Glomerular visceral epithelial cell (primary cell): Measurements from ENCODE around the gene GABRB1.
A peak's percentile ranks its signal among the peaks of the same experiment; 100 is the strongest.

Experiments
- DNase-seq: peaks from one replicate; pipeline ENCODE4 v3.0.0-alpha.2; 2016; ENCODE audit errors: extremely low spot score

The GABRB1 gene

GRCh38 chr4:47110546-47111132 lies 79.3 kb downstream of the GABRB1 start:
- DNase-seq: no peak

- no peak for DNase-seq
Observed at GRCh38 chr4:47118192-47118929, 87.0 kb downstream of the GABRB1 start.

DNA sequence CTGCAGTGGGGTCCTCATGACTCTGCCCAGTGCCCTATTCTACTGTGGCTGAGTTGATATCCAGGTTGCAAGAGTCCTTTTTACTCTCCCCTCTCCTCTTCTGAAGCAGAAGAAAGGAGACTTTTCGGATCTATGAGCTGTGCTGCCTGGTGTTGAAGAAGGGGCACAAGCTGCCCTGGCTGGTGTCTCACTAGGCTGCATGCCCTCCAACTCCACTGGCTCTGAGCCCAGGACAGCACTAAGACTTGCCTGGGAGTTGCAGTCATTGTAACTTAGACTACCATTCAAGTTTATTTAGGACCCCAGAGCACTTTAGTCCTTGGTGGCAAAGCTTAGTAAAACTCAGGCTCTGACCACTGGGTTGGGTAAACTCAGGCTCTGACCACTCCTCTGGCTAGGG lies 89.4 kb downstream of the GABRB1 start:
- DNase-seq: no peak

- peak; percentile 81 for DNase-seq
Observed at GRCh38 chr4:47122592-47123291, 91.4 kb downstream of the GABRB1 start.

DNA sequence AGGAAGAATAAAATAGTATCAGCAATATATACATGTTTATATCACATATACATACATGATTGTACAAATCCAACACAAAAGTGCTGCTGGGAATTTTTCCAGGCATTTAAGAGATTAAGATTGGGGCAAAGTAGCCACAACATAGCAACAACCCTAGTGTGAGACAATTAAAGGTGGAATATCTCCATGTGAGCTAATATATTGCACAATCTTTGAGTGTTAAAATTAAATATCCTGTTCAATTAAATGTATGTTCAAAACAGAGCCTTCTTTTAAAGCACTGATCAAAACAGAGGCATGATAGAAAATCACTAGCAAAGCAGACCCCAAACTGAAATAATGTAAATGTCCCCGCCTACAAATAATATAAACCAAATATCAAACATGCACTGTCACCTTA lies 97.6 kb downstream of the GABRB1 start:
- DNase-seq: no peak

DNA sequence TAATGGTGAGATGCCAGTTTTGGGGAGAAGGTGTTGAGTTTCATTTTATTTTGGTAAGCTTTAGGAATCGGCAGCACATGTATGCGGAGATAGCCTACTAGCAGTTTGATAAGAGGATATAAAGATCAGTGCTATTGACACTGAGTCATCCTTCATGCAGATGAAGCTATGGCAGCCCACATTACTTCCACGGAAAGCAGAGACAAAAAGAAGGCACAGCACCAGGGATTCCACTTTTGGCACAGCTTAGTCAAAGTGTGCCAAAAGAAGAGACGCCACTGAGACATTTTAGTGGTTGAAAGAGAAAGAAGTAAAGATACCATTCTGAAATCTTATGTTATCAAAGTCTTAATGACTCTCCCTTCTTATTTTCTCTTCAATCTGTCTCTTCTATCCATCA lies 103.8 kb downstream of the GABRB1 start:
- no peak for DNase-seq

- DNase-seq: no peak
Observed at GRCh38 chr4:47143261-47143660, 111.9 kb downstream of the GABRB1 start.

DNA sequence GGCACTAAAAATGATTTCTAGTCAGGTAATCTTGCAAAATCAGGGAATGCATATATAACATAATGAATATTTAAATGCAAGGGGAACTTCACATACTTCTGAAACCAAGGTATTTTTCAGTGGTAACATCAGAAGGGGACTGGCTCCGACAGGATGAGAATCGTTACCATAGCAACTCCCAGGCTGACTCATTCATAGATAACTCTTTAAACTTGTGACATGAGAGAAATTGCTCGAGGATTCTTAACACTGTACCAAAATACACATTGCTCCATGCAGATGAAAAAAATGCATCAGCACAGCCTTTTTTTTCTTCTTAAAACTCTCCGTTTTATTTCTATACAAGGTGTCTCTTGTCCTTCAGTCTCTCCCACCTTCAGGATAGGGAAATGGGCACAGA lies 114.3 kb downstream of the GABRB1 start:
- DNase-seq: peak; percentile 61

DNA sequence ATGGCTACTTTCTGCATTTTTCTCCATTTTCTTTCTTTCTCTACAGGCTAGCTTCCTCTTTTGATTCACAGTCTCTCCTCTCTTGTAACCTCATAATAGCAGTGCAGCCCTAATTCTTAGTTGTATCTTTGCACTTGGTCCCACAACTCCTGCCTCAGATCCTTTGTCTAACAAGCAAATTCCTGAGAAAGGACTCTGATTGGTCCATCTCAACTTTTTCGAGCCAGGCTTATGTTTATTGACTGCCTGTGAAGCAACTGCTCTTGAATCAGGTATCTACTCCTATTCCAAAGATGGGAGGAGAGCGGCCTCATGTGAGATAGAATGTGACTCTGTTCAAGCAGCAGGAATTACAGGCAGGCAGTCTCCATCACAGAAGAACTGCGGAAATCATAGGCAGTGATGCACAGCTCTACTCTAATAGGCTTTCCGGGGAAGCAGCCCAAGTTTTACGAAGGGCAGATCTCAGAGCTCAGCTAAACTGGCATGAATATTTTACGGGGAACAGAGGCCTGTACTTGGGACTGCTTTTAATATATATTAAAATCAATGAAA lies 123.5 kb downstream of the GABRB1 start:
- DNase-seq: no peak

DNA sequence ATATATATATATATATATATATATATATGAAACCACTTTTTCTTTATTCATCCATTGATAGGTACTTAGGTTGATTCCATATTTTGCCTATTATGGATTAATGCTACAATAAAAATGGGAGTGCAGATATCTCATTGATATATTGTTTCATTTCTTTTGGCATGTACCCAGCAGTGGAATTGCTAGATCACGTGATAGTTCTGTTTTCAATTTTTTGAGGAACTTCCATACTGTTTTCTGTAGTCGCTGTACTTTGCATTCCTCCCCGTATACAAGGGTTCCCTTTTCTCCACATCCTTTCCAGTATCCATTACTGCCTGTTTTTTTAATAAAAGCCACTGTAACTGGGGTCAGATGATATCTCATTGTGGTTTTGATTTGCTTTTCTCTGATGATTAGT lies 124.6 kb downstream of the GABRB1 start:
- DNase-seq: no peak

- DNase-seq: no peak
Observed at GRCh38 chr4:47160095-47160494, 128.7 kb downstream of the GABRB1 start.

DNA sequence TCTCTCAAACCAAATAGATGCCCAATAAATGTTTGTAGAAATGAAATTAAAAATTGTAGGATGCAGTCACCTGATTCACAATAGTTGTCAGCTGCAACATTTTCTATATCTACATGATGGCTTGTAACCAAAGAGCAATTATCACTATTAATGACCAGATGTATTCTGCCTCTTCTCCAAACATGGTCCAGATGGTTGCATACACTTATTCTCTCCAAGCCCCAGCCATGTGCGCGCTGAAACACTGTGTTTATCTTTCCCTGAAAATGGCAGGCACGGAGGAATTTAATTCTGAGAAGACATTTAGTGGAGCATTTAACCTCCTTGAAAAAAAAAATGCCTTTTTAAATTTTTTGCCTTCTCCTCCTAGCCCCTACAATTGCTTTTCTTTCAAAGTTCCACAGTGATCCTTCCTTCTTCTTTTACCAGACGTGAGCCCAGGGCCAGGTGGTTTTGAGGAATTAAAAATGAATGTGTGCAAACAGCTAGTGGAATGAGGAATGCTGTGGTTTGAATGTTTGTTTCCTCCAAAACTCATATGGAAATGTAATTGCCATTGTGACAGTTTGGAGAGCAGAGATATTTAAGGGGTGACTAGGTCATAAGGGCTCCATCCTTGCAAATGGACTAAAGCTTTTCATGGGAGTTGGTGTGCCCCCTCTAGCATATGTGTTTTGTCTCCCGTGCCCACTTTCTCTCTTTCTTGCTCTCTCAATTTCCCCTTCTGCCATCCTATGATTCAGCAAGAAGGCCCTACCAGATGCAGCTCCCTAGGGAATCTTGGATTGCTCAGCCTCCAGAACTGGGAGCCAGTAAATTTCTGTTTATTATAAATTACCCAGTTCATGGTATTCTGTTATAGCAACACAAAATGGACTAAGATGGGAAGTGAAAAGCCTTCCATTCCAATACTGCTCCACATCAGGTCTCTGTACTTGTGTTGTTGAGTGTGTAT lies 136.0 kb downstream of the GABRB1 start:
- no peak for DNase-seq

DNA sequence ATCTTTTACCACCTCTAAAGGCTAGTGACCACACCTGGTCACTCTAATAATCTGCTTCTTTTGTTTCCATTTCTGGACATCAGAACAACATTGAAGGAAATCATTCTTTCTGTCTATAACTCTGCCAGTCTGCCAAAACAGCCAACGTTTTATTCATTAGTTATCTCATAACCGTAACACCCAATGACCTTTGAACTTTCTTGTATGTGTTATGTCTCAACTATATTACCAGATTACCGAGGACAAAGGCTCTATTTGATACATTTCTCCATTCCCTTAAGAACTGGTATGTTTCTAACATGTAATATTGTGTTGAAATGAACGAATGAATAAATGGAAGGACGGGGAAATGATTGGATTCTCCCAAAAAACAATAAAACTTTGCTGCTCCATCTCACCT lies 152.7 kb downstream of the GABRB1 start:
- no peak for DNase-seq

DNA sequence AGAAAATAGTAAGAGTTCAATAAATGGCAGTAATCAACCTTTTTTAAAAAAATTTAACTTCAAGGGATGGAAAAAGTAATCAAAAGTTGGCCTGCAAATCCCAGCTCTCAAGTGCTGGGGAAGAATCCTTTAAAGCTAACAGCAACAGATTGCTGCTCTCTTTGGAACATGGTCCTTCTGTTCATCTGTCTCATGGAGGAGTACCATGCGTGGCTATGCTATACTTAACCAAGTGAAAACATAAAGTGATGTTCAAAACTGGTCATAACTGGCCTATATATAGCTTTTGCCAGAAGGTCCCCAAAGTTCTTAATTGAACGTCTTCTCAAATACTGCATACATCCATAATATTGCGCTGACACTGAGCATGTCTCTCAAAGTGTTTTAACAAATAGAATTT lies 154.4 kb downstream of the GABRB1 start:
- DNase-seq: no peak

DNA sequence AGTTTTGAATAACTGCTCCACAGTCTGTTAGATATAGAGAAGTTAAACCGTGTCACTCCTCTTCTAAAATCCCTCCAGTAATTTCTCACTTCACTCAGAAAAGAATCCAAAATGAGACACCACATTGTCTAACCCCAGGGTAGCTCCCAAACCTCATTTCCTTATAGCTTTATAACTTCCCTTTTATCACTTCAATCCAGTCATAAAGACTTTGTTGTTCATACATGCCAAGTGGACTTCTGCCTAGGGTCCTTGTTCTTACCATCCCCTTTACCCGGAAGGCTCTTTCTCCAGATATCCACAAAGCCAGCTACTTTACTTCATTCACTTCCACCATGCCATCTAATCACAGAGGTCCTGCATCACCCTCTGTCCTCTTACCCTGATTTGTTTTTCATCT lies 156.2 kb downstream of the GABRB1 start:
- DNase-seq: no peak

- no peak for DNase-seq
Observed at GRCh38 chr4:47193179-47193578, 161.8 kb downstream of the GABRB1 start.

DNA sequence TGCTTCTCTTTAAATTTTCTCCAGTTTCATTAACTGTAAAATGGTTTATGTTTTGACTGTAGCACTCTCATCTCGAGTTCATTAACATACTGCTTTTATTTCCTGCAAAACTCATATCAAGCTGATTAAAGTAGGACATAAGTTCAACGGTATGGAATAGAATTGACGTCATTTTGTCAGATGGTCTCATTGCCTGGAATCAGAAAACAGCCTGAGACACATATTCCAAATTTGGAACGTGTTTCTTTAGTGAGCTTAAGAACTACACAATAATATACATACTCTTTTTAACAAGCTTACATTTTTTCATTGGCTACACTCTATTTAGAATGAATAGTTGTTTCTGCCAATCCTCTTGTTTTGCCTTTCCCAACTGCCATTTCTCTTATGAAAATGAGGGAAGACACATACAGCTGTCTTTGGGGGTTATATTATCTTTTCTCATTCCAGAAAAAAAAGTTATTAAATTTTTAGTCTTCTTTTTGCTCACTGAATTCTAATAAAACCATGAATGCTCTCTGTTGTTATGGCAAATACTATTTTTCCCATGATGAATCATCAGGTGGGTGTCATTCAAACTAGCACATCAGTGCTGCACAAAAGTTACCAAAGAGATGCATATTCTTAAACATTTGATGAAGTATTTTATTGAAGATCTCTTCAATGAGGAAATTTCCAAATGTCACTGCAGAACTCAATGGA lies 162.8 kb downstream of the GABRB1 start:
- no peak for DNase-seq

DNA sequence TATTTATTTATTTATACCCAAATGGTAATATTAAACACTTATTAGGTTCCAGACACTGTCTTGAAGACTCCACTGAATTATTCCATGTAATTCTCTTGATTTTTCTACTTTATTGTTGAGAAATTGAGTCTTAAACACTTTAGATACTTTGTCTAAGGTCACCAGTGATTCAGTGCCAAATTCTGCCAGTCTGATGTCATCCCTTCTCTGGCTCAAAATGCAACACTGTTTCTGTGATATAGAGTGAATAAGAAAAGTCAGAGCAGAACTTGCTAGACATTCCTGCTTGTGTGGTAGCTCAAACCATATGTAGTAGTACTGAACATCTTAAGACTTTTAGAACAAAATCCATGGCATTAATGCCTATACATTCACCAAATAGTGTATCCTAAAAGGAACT lies 164.3 kb downstream of the GABRB1 start:
- DNase-seq: no peak

- DNase-seq: no peak
Observed at GRCh38 chr4:47198791-47199190, 167.4 kb downstream of the GABRB1 start.

DNA sequence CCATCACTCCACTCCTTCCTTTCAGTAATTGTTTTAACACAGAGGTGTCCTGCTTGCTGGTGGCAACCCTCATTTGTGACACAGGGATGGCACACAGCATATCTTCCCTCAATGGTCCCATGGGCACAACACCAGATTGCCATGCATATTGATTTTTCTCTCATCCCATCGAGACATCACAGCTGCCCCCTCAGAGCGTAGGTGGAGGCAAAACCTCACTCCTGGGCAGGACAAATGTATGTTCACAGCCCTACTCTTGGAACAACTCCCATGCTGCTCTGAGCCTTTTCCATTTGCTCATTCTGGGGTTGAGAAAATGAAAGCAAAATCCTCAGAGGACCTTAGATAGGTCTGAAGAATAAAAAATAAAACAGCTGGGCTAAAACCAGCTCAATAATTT lies 172.2 kb downstream of the GABRB1 start:
- no peak for DNase-seq

GRCh38 chr4:47207555-47207954 lies 176.2 kb downstream of the GABRB1 start:
- DNase-seq: no peak
